ENCODE results near the gene ACO2. TPM values are rescaled to one million over a fixed set of nuclear protein-coding genes. Genes with fewer than 3 reads are reported as not detected.
"Not testable (repeated sequence)": the region's sequence is repeated elsewhere in the genome, so short reads cannot be mapped to it uniquely, and the experiment has no call there.

The ACO2 gene
- 100 to 1,000 TPM; 103 to 105 TPM for total RNA-seq

- Mint-ChIP-seq H3K27ac (peak within 1 kb of the TSS; percentile 99), H3K4me1 (ENCODE audit: low read depth) (peaks cover 51% of the 10 kb centered on the region), H3K36me3 (peaks cover 41% of the 10 kb centered on the region), H3K4me3 (peak within 1 kb of the TSS; percentile 93), H3K27me3 (no peaks in the 10 kb centered on the region), H3K9me3 (no peaks in the 10 kb centered on the region)
- ChIA-PET CTCF (interaction anchor here (0.5 to 3.5 kb wide), 14 partner anchors 9 to 221 kb away, joined by 3 to 20 read pairs (median 4); partner anchors contain the start of genes RANGAP1, SNU13, TOB2 and ZC3H7B), POLR2A (interaction anchor here (0.8 to 3.0 kb wide), 22 partner anchors 9 to 517 kb away, joined by 3 to 57 read pairs (median 4); partner anchors contain the start of genes DESI1, PMM1, RANGAP1 and SNU13)
- peak; percentile 99 for DNase-seq
- intact Hi-C loops (cut with micrococcal nuclease), result loop anchor here (1.0 to 5.0 kb wide), 8 partner anchors 20 to 611 kb away; partner anchors contain the start of genes DESI1, POLR3H, RANGAP1 and ST13
These were observed at the start of gene ACO2, which contains the start of gene PHF5A for GRCh38 chr22:41468381-41469217. Gene ACO2, plus strand, starts transcription at chr22:41469117. Its CDS starts 30 bp downstream, at chr22:41469147. Gene PHF5A, minus strand, starts transcription at chr22:41468692. Its CDS starts 39 bp downstream, at chr22:41468653.

GRCh38 chr22:41425660-41426365 is 43.1 kb upstream of the ACO2 start:
- no peak overlapping the region for H3K4me3 Mint-ChIP-seq
- ChIA-PET POLR2A (interaction anchor here (1.2 to 1.6 kb wide), 3 partner anchors 20 to 23 kb away, joined by 4 to 7 read pairs (median 5); partner anchors contain the start of gene TOB2), CTCF (interaction anchor here (0.5 to 1.3 kb wide), 6 partner anchors 20 to 156 kb away, joined by 3 to 6 read pairs (median 3); no protein-coding TSS in a partner anchor)
- peak; percentile 82 for DNase-seq
- intact Hi-C loops (cut with micrococcal nuclease), result no loop called here
- H3K36me3 Mint-ChIP-seq, result peaks cover 10% of the 10 kb centered on the region
- no peaks in the 10 kb centered on the region for H3K9me3 Mint-ChIP-seq
- no peaks in the 10 kb centered on the region for H3K27me3 Mint-ChIP-seq
- H3K27ac Mint-ChIP-seq, result peak overlapping the region; percentile 83
- H3K4me1 Mint-ChIP-seq (ENCODE audit: low read depth), result peaks cover 14% of the 10 kb centered on the region

- DNase-seq, result no peak
- CTCF ChIA-PET, result no interaction called here
- Mint-ChIP-seq H3K27ac (no peak overlapping the region), H3K27me3 (no peaks in the 10 kb centered on the region), H3K36me3 (peaks cover 19% of the 10 kb centered on the region), H3K4me3 (no peak overlapping the region), H3K4me1 (ENCODE audit: low read depth) (peaks cover 14% of the 10 kb centered on the region), H3K9me3 (no peaks in the 10 kb centered on the region)
- POLR2A ChIA-PET, result interaction anchor here (0.6 kb wide), 1 partner anchor 12 kb away, joined by 4 read pairs; no protein-coding TSS in a partner anchor
- intact Hi-C loops (cut with micrococcal nuclease), result no loop called here
These were observed 39.5 kb upstream of the ACO2 start for GRCh38 chr22:41429232-41429950.

GRCh38 chr22:41429951-41430332 is 39.0 kb upstream of the ACO2 start:
- intact Hi-C loops (cut with micrococcal nuclease), result no loop called here
- no peak for DNase-seq
- ChIA-PET CTCF (no interaction called here), POLR2A (no interaction called here)
- Mint-ChIP-seq H3K4me1 (ENCODE audit: low read depth) (peaks cover 14% of the 10 kb centered on the region), H3K27ac (no peak overlapping the region), H3K27me3 (no peaks in the 10 kb centered on the region), H3K36me3 (peaks cover 19% of the 10 kb centered on the region), H3K9me3 (no peaks in the 10 kb centered on the region), H3K4me3 (no peak overlapping the region)

GRCh38 chr22:41431656-41432055 is 37.3 kb upstream of the ACO2 start:
- Mint-ChIP-seq H3K4me1 (ENCODE audit: low read depth) (peaks cover 9% of the 10 kb centered on the region), H3K9me3 (no peaks in the 10 kb centered on the region), H3K27me3 (no peaks in the 10 kb centered on the region), H3K27ac (no peak overlapping the region), H3K4me3 (no peak overlapping the region), H3K36me3 (peaks cover 25% of the 10 kb centered on the region)
- no peak for DNase-seq
- CTCF ChIA-PET, result no interaction called here
- POLR2A ChIA-PET, result no interaction called here
- intact Hi-C loops (cut with micrococcal nuclease), result no loop called here

GRCh38 chr22:41433480-41433879 is 35.4 kb upstream of the ACO2 start:
- CTCF ChIA-PET; H3K4me1 Mint-ChIP-seq (ENCODE audit: low read depth); H3K27me3 Mint-ChIP-seq; H3K9me3 Mint-ChIP-seq; H3K4me3 Mint-ChIP-seq; intact Hi-C loops (cut with micrococcal nuclease); H3K27ac Mint-ChIP-seq; POLR2A ChIA-PET; DNase-seq: not testable (repeated sequence)
- peaks cover 28% of the 10 kb centered on the region for H3K36me3 Mint-ChIP-seq

- Mint-ChIP-seq H3K36me3 (peaks cover 28% of the 10 kb centered on the region), H3K4me1 (ENCODE audit: low read depth) (peaks cover 13% of the 10 kb centered on the region)
- H3K27me3 Mint-ChIP-seq; H3K4me3 Mint-ChIP-seq; intact Hi-C loops (cut with micrococcal nuclease); H3K9me3 Mint-ChIP-seq; H3K27ac Mint-ChIP-seq; POLR2A ChIA-PET; DNase-seq: not testable (repeated sequence)
- CTCF ChIA-PET, result interaction anchor here (1.7 kb wide), 1 partner anchor 31 kb away, joined by 4 read pairs; no protein-coding TSS in a partner anchor
These were observed 34.4 kb upstream of the ACO2 start for GRCh38 chr22:41434361-41435003.

GRCh38 chr22:41435560-41435959 is 33.4 kb upstream of the ACO2 start:
- peaks cover 28% of the 10 kb centered on the region for H3K36me3 Mint-ChIP-seq
- no peaks in the 10 kb centered on the region for H3K9me3 Mint-ChIP-seq
- peak overlapping the region; percentile 21 for H3K27ac Mint-ChIP-seq
- ChIA-PET POLR2A (interaction anchor here (1.0 kb wide), 1 partner anchor 10 kb away, joined by 3 read pairs; no protein-coding TSS in a partner anchor), CTCF (interaction anchor here (1.7 kb wide), 1 partner anchor 32 kb away, joined by 4 read pairs; no protein-coding TSS in a partner anchor)
- H3K4me3 Mint-ChIP-seq, result no peak overlapping the region
- H3K4me1 Mint-ChIP-seq (ENCODE audit: low read depth), result peaks cover 16% of the 10 kb centered on the region
- no peaks in the 10 kb centered on the region for H3K27me3 Mint-ChIP-seq
- intact Hi-C loops (cut with micrococcal nuclease), result no loop called here
- no peak for DNase-seq

- Mint-ChIP-seq H3K27me3 (no peaks in the 10 kb centered on the region), H3K27ac (no peak overlapping the region), H3K36me3 (peaks cover 24% of the 10 kb centered on the region), H3K4me3 (no peak overlapping the region), H3K4me1 (ENCODE audit: low read depth) (peaks cover 16% of the 10 kb centered on the region), H3K9me3 (no peaks in the 10 kb centered on the region)
- intact Hi-C loops (cut with micrococcal nuclease), result no loop called here
- CTCF ChIA-PET, result interaction anchor here (0.8 to 1.7 kb wide), 3 partner anchors 9 to 33 kb away, joined by 3 to 4 read pairs (median 4); no protein-coding TSS in a partner anchor
- no peak for DNase-seq
- POLR2A ChIA-PET, result interaction anchor here (0.5 to 2.0 kb wide), 5 partner anchors 9 to 21 kb away, joined by 3 to 12 read pairs (median 3); partner anchors contain the start of gene TOB2
These were observed 32.4 kb upstream of the ACO2 start for GRCh38 chr22:41436322-41437113.

GRCh38 chr22:41437198-41437597 is 31.7 kb upstream of the ACO2 start:
- DNase-seq, result no peak
- Mint-ChIP-seq H3K4me1 (ENCODE audit: low read depth) (peaks cover 18% of the 10 kb centered on the region), H3K27ac (no peak overlapping the region), H3K9me3 (no peaks in the 10 kb centered on the region), H3K4me3 (no peak overlapping the region), H3K27me3 (no peaks in the 10 kb centered on the region), H3K36me3 (peaks cover 24% of the 10 kb centered on the region)
- CTCF ChIA-PET, result interaction anchor here (0.8 to 1.6 kb wide), 2 partner anchors 9 to 26 kb away, joined by 3 to 4 read pairs; no protein-coding TSS in a partner anchor
- intact Hi-C loops (cut with micrococcal nuclease), result no loop called here
- POLR2A ChIA-PET, result interaction anchor here (0.5 to 2.0 kb wide), 4 partner anchors 9 to 21 kb away, joined by 3 to 12 read pairs (median 5); partner anchors contain the start of gene TOB2
